K562 treated with DMSO at 1 percent for 48 hours (cell line): ENCODE results near the gene MAP3K20. TPM values are rescaled to one million over a fixed set of nuclear protein-coding genes. Genes with fewer than 3 reads are reported as not detected.

Experiments
- total RNA-seq: library from RNA; unstranded; fragments of 300-600 nt; gene quantifications from 2 replicates; pipeline ENCODE4 v1.2.3, GENCODE V29; 2022; ENCODE audit warnings: low replicate concordance; ENCODE audit errors: extremely low read depth

MAP3K20 gene
- total RNA-seq, result not detected in 2 replicates

DNA sequence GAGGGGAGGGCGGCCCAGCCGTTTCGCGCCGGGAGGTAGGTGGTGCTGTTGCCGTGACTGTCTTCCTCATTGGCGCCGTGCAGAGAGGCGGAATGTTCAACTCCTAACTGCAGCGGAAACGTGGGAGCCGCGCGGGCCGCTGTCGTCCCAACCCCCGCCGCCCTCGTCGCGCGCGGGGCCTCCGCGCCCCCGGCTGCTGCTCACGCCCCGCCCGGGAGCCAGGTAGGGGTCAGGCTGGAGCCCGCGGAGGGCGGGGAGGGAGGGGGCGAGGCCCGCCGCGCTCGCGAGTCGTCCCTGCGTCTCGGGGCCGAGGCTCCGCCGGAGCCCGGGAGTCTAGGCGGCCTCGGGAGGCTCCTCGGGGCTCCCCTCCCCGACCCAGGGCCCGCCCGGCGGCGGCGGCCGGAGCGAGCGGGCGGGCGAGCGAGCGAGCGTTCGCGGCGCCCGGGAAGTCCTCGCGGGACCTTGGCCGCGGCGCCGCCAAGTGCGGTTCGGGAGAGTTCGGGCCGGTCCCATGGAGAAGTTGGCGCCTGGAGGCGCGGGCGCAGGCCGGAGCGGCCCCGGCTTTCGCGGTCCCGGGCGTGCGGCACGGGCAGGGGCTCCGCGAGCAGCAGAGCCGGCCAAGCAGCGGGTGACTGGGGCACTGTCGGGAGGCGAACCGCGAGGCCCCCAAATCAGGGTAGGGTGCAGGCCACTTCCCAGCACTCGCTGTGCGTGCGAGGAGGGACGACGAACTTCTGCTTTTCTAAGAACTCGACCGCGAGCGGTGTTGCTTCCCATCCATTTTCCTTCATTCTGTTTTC is at the start of gene MAP3K20:
MAP3K20 (plus strand) TSS at position 66 of the 800 bp plus-strand sequence. CDS start 15,186 bp downstream, outside the sequence.

